LNCAP (cell line): ENCODE measurements around the gene LSM12.

Experiments used
- TF ChIP-seq, protein P1 (sequence below): fragments of 450-650 bp; IDR thresholded peaks from 2 replicates; pipeline ENCODE4 v1.5.1; 2017; ENCODE audit warnings: mild to moderate bottlenecking

The LSM12 gene

DNA sequence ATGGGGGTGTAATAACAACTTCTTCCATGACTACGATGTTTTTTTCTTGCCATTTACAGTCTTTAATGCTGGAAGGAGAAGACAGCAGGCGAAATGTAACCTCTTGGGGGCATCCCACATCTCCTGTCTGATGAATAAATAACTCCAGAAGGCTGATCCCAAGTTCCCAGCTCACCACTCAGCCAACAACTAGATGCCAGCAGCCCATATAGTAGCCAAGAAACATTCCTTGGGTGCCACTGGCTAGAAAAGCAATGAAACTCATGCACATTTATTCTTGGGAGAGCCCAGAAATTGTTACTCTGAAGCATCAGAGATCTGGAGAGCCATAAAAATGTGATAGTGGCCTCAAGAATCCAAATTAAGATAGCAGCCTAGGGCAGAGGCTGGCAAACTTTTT, 29.0 kb downstream of the LSM12 start:
- TF ChIP-seq, protein P1, sequence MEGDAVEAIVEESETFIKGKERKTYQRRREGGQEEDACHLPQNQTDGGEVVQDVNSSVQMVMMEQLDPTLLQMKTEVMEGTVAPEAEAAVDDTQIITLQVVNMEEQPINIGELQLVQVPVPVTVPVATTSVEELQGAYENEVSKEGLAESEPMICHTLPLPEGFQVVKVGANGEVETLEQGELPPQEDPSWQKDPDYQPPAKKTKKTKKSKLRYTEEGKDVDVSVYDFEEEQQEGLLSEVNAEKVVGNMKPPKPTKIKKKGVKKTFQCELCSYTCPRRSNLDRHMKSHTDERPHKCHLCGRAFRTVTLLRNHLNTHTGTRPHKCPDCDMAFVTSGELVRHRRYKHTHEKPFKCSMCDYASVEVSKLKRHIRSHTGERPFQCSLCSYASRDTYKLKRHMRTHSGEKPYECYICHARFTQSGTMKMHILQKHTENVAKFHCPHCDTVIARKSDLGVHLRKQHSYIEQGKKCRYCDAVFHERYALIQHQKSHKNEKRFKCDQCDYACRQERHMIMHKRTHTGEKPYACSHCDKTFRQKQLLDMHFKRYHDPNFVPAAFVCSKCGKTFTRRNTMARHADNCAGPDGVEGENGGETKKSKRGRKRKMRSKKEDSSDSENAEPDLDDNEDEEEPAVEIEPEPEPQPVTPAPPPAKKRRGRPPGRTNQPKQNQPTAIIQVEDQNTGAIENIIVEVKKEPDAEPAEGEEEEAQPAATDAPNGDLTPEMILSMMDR: no peak

GRCh38 chr17:44033861-44034408, 32.5 kb downstream of the LSM12 start:
- TF ChIP-seq, protein P1: no peak

GRCh38 chr17:44030482-44030881, 36.0 kb downstream of the LSM12 start:
- TF ChIP-seq, protein P1: no peak

DNA sequence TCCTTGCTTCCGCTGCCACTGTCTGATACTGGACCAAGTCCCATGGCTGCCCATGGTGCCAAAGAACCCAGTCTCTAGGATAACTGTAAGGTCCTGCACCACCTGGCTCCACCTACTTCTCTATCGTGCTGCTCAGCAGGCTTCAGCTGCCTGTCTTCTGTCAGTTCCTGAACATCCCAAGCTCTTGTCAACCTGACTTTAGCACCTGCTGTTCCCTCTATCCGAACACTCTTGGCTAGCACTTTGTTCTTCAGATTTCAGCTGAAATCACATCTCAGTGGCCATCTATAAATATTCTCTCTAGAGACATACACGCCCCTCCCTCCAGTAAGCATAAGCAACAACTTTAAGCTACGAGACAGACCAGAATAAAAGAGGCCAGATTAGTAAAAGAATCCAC, 36.7 kb downstream of the LSM12 start:
- TF ChIP-seq, protein P1: no peak

DNA sequence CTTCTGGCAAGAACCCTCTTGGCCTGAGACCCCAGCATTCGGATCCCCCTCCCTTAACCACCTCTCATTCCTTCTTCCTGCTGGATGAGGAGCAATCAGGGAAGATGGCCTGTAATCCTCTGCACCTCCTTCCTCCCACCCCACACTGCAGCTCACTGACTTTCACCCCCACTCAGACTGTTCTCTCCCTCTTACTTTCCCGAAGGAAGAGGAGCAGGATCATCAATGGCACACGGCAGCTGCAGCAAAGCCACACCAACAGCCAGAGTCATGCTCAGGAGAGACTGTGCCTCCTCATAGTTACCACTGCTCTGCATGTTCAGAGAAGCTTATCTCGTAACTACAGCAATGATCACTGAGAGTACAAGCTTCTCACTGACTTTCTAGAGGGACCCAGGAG, 41.6 kb downstream of the LSM12 start:
- TF ChIP-seq, protein P1: no peak

- TF ChIP-seq, protein P1: no peak
Measured at GRCh38 chr17:44024271-44024663, 42.2 kb downstream of the LSM12 start.

GRCh38 chr17:44023545-44024270, 42.8 kb downstream of the LSM12 start:
- TF ChIP-seq, protein P1: no peak
